Measurements from ENCODE around the gene TSPAN18.

GRCh38 chr11:44941259-44942021, 214.7 kb downstream of the TSPAN18 start:
- no peak for TF ChIP-seq POLR2A (IDR thresholded peaks at IDR 0.05)
- no peak for TF ChIP-seq CTCF (IDR thresholded peaks at IDR 0.05)
- no peak for TF ChIP-seq EP300 (IDR thresholded peaks at IDR 0.05)

Data from ovary (tissue), 3 donors.